Gastrocnemius medialis (tissue), 4 donors: ENCODE measurements around the gene EPS15. TPM values are rescaled to one million over a fixed set of nuclear protein-coding genes. Genes with fewer than 3 reads are reported as not detected.
A peak's percentile ranks its signal among the peaks of the same experiment; 100 is the strongest.
"Not testable (repeated sequence)": the region's sequence is repeated elsewhere in the genome, so short reads cannot be mapped to it uniquely, and the experiment has no call there.

ENCODE experiments used
- ATAC-seq, 2 donors: fragments of 150-250 bp; one replicate each; pipeline ENCODE4 v1.9.1; 2016
- DNase-seq, 2 donors: peaks; one replicate each; pipeline ENCODE4 v3.0.0-alpha.2; 2019
- H3K27ac ChIP-seq, 4 donors: fragments of 200-600 bp; sonication (generic); 1 replicate in 1 of 4; 2 replicates in 3 of 4; pipeline ENCODE4 v1.5.1; 2016 to 2018; ENCODE audit warnings: mild to moderate bottlenecking in 2 of 4, moderate library complexity in 1 of 4
- H3K27me3 ChIP-seq, 3 donors: fragments of 200-600 bp; sonication (generic) in 2 of 3; 1 replicate in 1 of 3; 2 replicates in 2 of 3; pipeline versions ENCODE4 v1.5.1 to v1.6.0; 2016 to 2019; ENCODE audit warnings: mild to moderate bottlenecking in 1 of 3, moderate library complexity in 1 of 3
- H3K36me3 ChIP-seq, 2 donors: fragments of 200-600 bp; sonication (generic) in 1 of 2; one replicate each; pipeline ENCODE4 v1.5.1; 2017 to 2018
- H3K4me1 ChIP-seq, 2 donors: fragments of 200-600 bp; sonication (generic) in 1 of 2; one replicate each; pipeline ENCODE4 v1.5.1; 2016 to 2017; ENCODE audit warnings: mild to moderate bottlenecking in 2 of 2
- H3K4me3 ChIP-seq, 4 donors: fragments of 200-600 bp; sonication (generic) in 3 of 4; 1 replicate in 1 of 4; 2 replicates in 3 of 4; pipeline ENCODE4 v1.5.1; 2016 to 2019; ENCODE audit warnings: mild to moderate bottlenecking in 2 of 4
- H3K9me3 ChIP-seq, 3 donors: fragments of 200-600 bp; sonication (generic) in 2 of 3; 1 replicate in 1 of 3; 2 replicates in 2 of 3; pipeline ENCODE4 v1.5.1; 2016 to 2019
- CTCF ChIP-seq, 5 experiments: fragments of 450-650 bp in 3 of 5; fragments of 200-600 bp in 2 of 5; sonication (generic) in 2 of 5; IDR thresholded peaks in 4 of 5; conservative IDR thresholded peaks in 1 of 5; 1 replicate in 4 of 5; 2 replicates in 1 of 5; pipeline ENCODE4 v1.5.1; 2016 to 2019; ENCODE audit warnings: antibody characterized with exemption in 5 of 5, mild to moderate bottlenecking in 3 of 5, moderate library complexity in 3 of 5
- POLR2A ChIP-seq, 2 donors: fragments of 450-650 bp; IDR thresholded peaks; one replicate each; pipeline ENCODE4 v1.6.1; 2017; ENCODE audit warnings: antibody characterized with exemption in 2 of 2, mild to moderate bottlenecking in 2 of 2, moderate library complexity in 2 of 2
- in situ Hi-C, 4 donors: fragments of 200-750 bp; cut with MboI; loops; one replicate each; pipeline versions ENCODE4 v1.15.0 to v1.8.0; 2017; ENCODE audit warnings: low sequenced_read_pairs in 4 of 4
- intact Hi-C: fragments of 100-400 bp; cut with DNase I; formaldehyde crosslinking; loops from one replicate; pipeline ENCODE4 v1.15.1; 2023; ENCODE audit warnings: low total_unique reads
- total RNA-seq, 4 donors: library from RNA; depleted of rRNA; stranded (reverse); fragments of >200 nt; gene quantifications; one replicate each; pipeline versions ENCODE4 v1.1.0 to v1.2.3, GENCODE V29; 2016

The EPS15 gene
- total RNA-seq, 4 donors from 2014 or later = 44.8 to 121 (median 71.0) TPM

DNA sequence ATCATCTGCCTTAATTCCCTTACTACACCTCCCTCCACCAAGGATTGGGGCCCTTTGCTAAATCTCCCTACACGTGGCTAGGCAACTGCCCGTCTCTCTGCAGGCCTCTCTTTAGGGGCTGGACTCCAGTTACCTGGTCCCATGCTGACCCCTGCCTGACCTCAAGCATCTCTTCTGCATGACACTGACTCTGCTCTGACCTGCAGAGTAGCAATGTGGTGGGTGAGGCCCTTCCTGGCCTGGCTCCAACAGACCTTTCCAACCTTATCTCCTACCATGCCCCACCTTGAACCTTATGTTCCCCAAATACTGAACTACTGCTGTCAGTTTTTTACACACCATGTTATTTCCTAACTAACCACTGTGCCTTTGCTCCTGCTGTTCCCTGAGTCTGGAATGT lies 45.9 kb upstream of the EPS15 start:
- H3K27ac ChIP-seq = peak overlapping the region in 2 of 4 donors; percentile 93 to 94
- no peak for DNase-seq
- H3K4me1 ChIP-seq = peaks cover 63 to 68% of the 10 kb centered on the region in 2 donors
- intact Hi-C loops = loop anchor here (10.0 kb wide), 1 partner anchor 100 kb away; no protein-coding TSS in a partner anchor
- in situ Hi-C loops = no loop called here
- TF ChIP-seq POLR2A (IDR thresholded peaks at IDR 0.05) (no peak), CTCF (IDR thresholded peaks at IDR 0.05 in 4 of 5, conservative IDR thresholded peaks at IDR 0.05 in 1 of 5) (no peak)
- no peak overlapping the region for H3K4me3 ChIP-seq
- ATAC-seq = no peak
- H3K36me3 ChIP-seq = no peaks in the 10 kb centered on the region
- no peaks in the 10 kb centered on the region for H3K9me3 ChIP-seq
- H3K27me3 ChIP-seq = no peaks in the 10 kb centered on the region

DNA sequence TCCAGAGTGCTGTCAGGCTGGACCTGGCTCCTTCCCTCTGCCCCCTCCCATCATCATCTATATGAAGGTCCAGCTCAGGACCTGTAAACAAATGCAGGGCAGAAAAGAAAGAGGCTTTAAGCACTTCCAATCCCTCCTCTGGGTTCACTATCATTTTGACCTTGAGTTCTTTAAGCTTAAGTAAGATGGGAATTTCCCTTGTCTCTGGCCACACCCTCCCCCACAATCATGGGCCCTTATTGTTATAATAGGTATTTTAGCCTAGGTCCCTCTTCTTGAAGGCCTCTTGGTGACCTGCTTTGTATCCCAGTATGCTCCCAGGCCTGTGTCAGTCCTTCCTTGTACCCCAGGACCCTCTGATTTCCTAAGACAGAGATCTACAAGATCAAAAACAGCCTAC lies 45.1 kb upstream of the EPS15 start:
- no peaks in the 10 kb centered on the region for H3K9me3 ChIP-seq
- no peak overlapping the region for H3K4me3 ChIP-seq
- H3K36me3 ChIP-seq = no peaks in the 10 kb centered on the region
- peak overlapping the region; percentile 91 to 94 (median 93) for H3K27ac ChIP-seq
- no peak for ATAC-seq
- in situ Hi-C loops (no loop called here), intact Hi-C loops (loop anchor here (5.0 to 10.0 kb wide), 2 partner anchors 48 to 101 kb away; no protein-coding TSS in a partner anchor)
- no peak for TF ChIP-seq POLR2A (IDR thresholded peaks at IDR 0.05)
- TF ChIP-seq CTCF (IDR thresholded peaks at IDR 0.05 in 4 of 5, conservative IDR thresholded peaks at IDR 0.05 in 1 of 5) = no peak
- no peak for DNase-seq
- H3K27me3 ChIP-seq = no peaks in the 10 kb centered on the region
- peaks cover 62 to 65% of the 10 kb centered on the region in 2 donors for H3K4me1 ChIP-seq

GRCh38 chr1:51561702-51562101 lies 42.6 kb upstream of the EPS15 start:
- Histone ChIP-seq H3K4me3 (no peak overlapping the region), H3K9me3 (no peaks in the 10 kb centered on the region), H3K27ac (peak overlapping the region; percentile 91 to 94 (median 93)), H3K36me3 (no peaks in the 10 kb centered on the region), H3K4me1 (peaks cover 44 to 58% of the 10 kb centered on the region in 2 donors), H3K27me3 (no peaks in the 10 kb centered on the region)
- no peak for TF ChIP-seq CTCF (IDR thresholded peaks at IDR 0.05 in 4 of 5, conservative IDR thresholded peaks at IDR 0.05 in 1 of 5)
- TF ChIP-seq POLR2A (IDR thresholded peaks at IDR 0.05) = peak in 1 of 2 donors; percentile 40
- ATAC-seq (peak; percentile 79 to 88), DNase-seq (peak; percentile 58 to 76)
- in situ Hi-C loops (no loop called here), intact Hi-C loops (loop anchor here (2.0 to 10.0 kb wide), 3 partner anchors 51 to 317 kb away; partner anchors contain the start of gene NRDC)

GRCh38 chr1:51560895-51561294 lies 41.8 kb upstream of the EPS15 start:
- DNase-seq = peak; percentile 53 to 85
- in situ Hi-C loops, H3K27me3 ChIP-seq, H3K36me3 ChIP-seq, H3K9me3 ChIP-seq, H3K4me3 ChIP-seq: not testable (repeated sequence)
- ATAC-seq = peak; percentile 35 to 38
- peak overlapping the region; percentile 91 to 94 (median 93) for H3K27ac ChIP-seq
- intact Hi-C loops = loop anchor here (1.0 to 10.0 kb wide), 4 partner anchors 42 to 318 kb away; partner anchors contain the start of genes EPS15 and NRDC
- H3K4me1 ChIP-seq = peaks cover 44 to 57% of the 10 kb centered on the region in 2 donors
- TF ChIP-seq POLR2A (IDR thresholded peaks at IDR 0.05) = peak in 1 of 2 donors; percentile 8

DNA sequence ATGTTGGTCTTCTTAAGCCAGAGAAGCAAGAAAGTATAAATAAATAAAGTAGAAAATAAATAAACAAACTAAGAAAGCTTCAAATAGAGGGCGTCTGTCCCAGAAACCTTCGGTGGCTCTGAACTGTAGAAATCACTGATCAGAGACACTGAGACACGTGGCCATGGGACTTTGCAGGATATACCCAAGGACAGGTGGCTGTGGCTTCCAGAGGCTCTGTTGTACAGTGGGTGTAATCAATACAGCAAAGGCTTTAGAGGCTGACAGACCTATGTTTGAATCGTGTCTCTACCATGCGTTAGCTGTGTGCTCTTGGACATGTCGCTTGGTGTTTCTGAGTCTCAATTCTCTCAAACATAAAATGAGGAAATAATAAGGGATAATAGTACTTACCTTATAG lies 41.0 kb upstream of the EPS15 start:
- no peaks in the 10 kb centered on the region for H3K27me3 ChIP-seq
- intact Hi-C loops (loop anchor here (1.0 to 10.0 kb wide), 4 partner anchors 41 to 319 kb away; partner anchors contain the start of genes EPS15 and NRDC), in situ Hi-C loops (no loop called here)
- ATAC-seq = peak in 1 of 2 donors; percentile 11
- TF ChIP-seq POLR2A (IDR thresholded peaks at IDR 0.05) (no peak), CTCF (IDR thresholded peaks at IDR 0.05 in 4 of 5, conservative IDR thresholded peaks at IDR 0.05 in 1 of 5) (no peak)
- H3K27ac ChIP-seq = peak overlapping the region; percentile 91 to 94 (median 93)
- H3K36me3 ChIP-seq = no peaks in the 10 kb centered on the region
- no peaks in the 10 kb centered on the region for H3K9me3 ChIP-seq
- DNase-seq = no peak
- H3K4me1 ChIP-seq = peaks cover 44 to 49% of the 10 kb centered on the region in 2 donors
- no peak overlapping the region for H3K4me3 ChIP-seq
